Posterior cingulate gyrus (tissue), 11 donors: ENCODE data around the gene BUD31.

ENCODE experiments used
- DNase-seq, 10 donors: peaks; one replicate each; pipeline versions ENCODE4 v3.0.0 to v3.0.0-alpha.2; 2020 to 2021; ENCODE audit warnings: mixed read lengths in 3 of 10
- intact Hi-C: fragments of 100-400 bp; cut with DNase I; formaldehyde crosslinking; loops from one replicate; pipeline ENCODE4 v1.15.1; 2023

The BUD31 gene

GRCh38 chr7:99457650-99458493 lies 49.1 kb downstream of the BUD31 start:
- DNase-seq: peak in 2 of 10 donors; percentile 67
- intact Hi-C loops: no loop called here

GRCh38 chr7:99459087-99459486 lies 50.3 kb downstream of the BUD31 start:
- DNase-seq: peak in 3 of 10 donors; percentile 50 to 73 (median 72)
- intact Hi-C loops: no loop called here

GRCh38 chr7:99460651-99461050 lies 51.9 kb downstream of the BUD31 start:
- intact Hi-C loops: no loop called here
- DNase-seq: peak in 2 of 10 donors; percentile 17 to 32

- DNase-seq: no peak
- intact Hi-C loops: no loop called here
These were observed 52.5 kb downstream of the BUD31 start for GRCh38 chr7:99461221-99461620.

GRCh38 chr7:99465421-99465768 lies 56.6 kb downstream of the BUD31 start:
- peak in 1 of 10 donors; percentile 33 for DNase-seq
- intact Hi-C loops: no loop called here

GRCh38 chr7:99468336-99468918 lies 59.7 kb downstream of the BUD31 start:
- intact Hi-C loops: no loop called here
- peak in 1 of 10 donors; percentile 62 for DNase-seq
